NT2/D1 (cell line): ENCODE measurements around the gene MRGPRF.

Experiments
- DNase-seq: peaks from one replicate; pipeline ENCODE4 v3.0.0-alpha.2; 2011; ENCODE audit warnings: low read depth, low spot score
- H3K27me3 ChIP-seq: 2 replicates; pipeline ENCODE4 v1.6.0; 2011; ENCODE audit warnings: mild to moderate bottlenecking; ENCODE audit not compliant: insufficient read length, insufficient read depth
- H3K36me3 ChIP-seq: 2 replicates; pipeline ENCODE4 v1.6.1; 2011; ENCODE audit warnings: mild to moderate bottlenecking, low read length, mixed read lengths; ENCODE audit not compliant: insufficient read depth, insufficient read length
- H3K4me1 ChIP-seq: 2 replicates; pipeline ENCODE4 v1.5.1; 2011; ENCODE audit not compliant: insufficient read depth, insufficient read length
- H3K4me3 ChIP-seq: 2 replicates; pipeline ENCODE4 v1.5.1; 2011; ENCODE audit warnings: low read depth; ENCODE audit not compliant: insufficient read length
- H3K9ac ChIP-seq: 2 replicates; pipeline ENCODE4 v1.6.0; 2011; ENCODE audit warnings: low read depth; ENCODE audit not compliant: insufficient read length
- H3K9me3 ChIP-seq: 2 replicates; pipeline ENCODE4 v1.5.1; 2011; ENCODE audit warnings: mild to moderate bottlenecking, low read length; ENCODE audit not compliant: insufficient read depth
- SUZ12 ChIP-seq: IDR thresholded peaks from 2 replicates; pipeline ENCODE4 v1.6.1; 2011; ENCODE audit not compliant: insufficient read length, insufficient read depth; ENCODE audit errors: extremely low read depth
- YY1 ChIP-seq: IDR thresholded peaks from 2 replicates; pipeline ENCODE4 v1.6.1; 2011; ENCODE audit not compliant: insufficient read length, insufficient read depth
- ZNF274 ChIP-seq: IDR thresholded peaks from 2 replicates; pipeline ENCODE4 v1.6.1; 2011; ENCODE audit warnings: mild to moderate bottlenecking, low read depth, low read length

Gene MRGPRF

GRCh38 chr11:69058511-69059270, 45.6 kb upstream of the MRGPRF start:
- H3K9ac ChIP-seq: no peak overlapping the region
- H3K27me3 ChIP-seq: no peaks in the 10 kb centered on the region
- peaks cover 3% of the 10 kb centered on the region for H3K4me1 ChIP-seq
- TF ChIP-seq SUZ12: no peak
- TF ChIP-seq ZNF274: no peak
- no peak for TF ChIP-seq YY1
- peaks cover 86% of the 10 kb centered on the region for H3K36me3 ChIP-seq
- H3K4me3 ChIP-seq: no peak overlapping the region
- no peak for DNase-seq
- H3K9me3 ChIP-seq: no peaks in the 10 kb centered on the region

DNA sequence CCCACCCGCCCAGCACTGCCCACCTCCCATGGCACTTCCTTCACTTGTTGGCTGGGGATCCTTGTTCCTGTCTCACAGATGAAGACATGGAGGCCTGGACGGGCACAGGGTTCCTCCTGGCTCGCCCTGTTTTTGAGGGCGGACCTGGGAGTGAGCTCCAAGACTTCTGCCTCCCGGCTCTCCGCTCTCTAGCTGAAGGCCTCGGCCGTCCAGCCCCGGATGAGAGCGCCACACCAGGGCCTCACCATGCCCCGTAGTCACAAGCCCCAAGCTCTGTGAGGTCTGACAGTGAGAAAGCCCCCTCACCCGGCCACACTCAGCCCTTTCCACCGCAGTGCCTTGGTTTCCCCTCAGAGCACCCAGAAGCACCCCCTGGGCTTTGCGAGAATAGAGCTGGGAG, 44.8 kb upstream of the MRGPRF start:
- H3K4me3 ChIP-seq: no peak overlapping the region
- TF ChIP-seq SUZ12 (no peak), YY1 (no peak)
- no peaks in the 10 kb centered on the region for H3K9me3 ChIP-seq
- no peak for DNase-seq
- H3K9ac ChIP-seq: no peak overlapping the region
- peaks cover 3% of the 10 kb centered on the region for H3K4me1 ChIP-seq
- H3K36me3 ChIP-seq: peaks cover 83% of the 10 kb centered on the region
- no peaks in the 10 kb centered on the region for H3K27me3 ChIP-seq

DNA sequence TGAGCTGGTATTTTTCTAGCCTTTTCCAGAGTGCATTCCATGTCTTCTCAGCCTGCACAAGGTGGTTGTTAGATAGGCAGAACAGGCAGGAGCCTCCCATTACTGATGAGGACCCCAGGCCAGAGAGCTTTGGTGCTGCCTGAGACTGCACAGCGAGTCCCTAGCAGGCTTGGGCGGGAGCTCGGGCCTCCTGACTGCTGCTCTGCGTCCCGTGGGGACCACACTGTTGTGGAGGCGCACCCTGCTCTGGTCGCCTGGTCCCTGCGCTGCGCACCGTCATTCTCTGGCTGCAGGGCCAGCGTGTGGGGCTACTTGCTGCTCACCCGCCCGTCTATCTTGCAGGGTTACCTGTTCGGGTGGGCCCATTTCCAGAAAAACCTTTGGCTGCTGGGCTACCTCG, 44.2 kb upstream of the MRGPRF start:
- H3K9me3 ChIP-seq: no peaks in the 10 kb centered on the region
- H3K9ac ChIP-seq: no peak overlapping the region
- peaks cover 82% of the 10 kb centered on the region for H3K36me3 ChIP-seq
- peaks cover 6% of the 10 kb centered on the region for H3K4me1 ChIP-seq
- DNase-seq: no peak
- no peaks in the 10 kb centered on the region for H3K27me3 ChIP-seq
- TF ChIP-seq YY1: no peak
- TF ChIP-seq ZNF274: no peak
- no peak for TF ChIP-seq SUZ12
- no peak overlapping the region for H3K4me3 ChIP-seq

DNA sequence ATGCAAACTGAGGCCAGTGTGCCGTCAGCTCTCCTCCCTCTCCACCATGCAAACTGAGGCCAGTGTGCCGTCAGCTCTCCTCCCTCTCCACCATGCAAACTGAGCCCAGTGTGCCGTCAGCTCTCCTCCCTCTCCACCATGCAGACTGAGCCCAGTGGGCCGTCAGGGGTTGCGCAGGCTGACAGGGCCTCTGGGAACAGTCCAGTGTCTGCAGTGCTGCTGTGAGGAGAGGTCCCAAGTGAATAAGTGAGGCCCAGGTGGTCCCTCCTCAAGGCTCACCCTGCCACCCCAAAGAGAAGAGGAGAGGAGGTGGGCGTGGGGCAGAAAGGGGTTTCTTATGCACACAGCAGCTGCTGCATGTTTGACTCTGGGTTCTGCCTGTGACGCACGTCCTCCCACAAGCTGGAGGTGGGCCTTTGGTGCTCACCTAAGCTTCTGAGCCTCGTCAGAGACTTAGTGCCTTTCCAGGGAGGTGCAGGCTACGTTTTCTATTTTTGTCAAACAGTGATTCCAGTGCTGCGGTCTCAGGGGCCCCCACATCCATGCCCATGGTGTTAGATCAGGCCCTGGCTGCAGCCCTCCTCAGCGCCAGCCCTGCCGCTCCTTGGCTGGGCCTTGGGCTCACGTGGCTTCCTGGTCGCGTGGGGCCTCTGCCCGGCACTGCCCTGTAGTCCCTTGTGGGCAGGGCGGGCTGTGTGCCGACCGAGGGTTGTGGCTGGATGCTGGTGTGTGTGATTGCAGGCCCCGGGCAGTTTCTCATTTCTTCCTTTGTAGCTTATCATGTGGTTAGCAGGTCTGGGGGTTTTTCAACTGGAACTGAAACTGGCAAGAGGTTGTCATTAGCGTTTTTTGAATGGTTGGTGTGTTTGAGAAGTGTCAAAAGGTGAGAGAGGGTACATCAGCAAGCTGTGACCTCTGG, 42.8 kb upstream of the MRGPRF start:
- Histone ChIP-seq H3K4me1 (peaks cover 13% of the 10 kb centered on the region), H3K9me3 (no peaks in the 10 kb centered on the region), H3K27me3 (no peaks in the 10 kb centered on the region), H3K4me3 (no peak overlapping the region), H3K36me3 (peaks cover 84% of the 10 kb centered on the region), H3K9ac (no peak overlapping the region)
- TF ChIP-seq ZNF274 (no peak), YY1 (no peak)
- no peak for DNase-seq

DNA sequence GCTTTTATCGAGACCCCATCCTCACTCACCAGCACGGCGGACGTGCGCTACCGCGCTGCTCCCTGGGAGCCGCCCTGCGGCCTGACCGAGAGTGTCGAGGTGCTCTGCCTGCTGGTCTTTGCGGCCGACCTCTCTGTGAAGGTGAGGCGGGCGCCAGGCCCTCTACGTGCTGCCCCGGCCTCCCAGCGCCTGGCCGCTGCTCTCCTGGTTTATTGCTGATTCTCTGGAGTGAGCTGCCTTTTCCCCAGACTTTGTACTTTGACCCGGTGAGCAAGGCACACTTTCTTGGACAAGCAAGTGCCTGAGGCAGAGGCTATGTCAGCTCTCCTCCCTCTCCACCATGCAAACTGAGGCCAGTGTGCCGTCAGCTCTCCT, 42.2 kb upstream of the MRGPRF start:
- Histone ChIP-seq H3K4me1 (peaks cover 16% of the 10 kb centered on the region), H3K9ac (no peak overlapping the region), H3K36me3 (peaks cover 83% of the 10 kb centered on the region), H3K27me3 (no peaks in the 10 kb centered on the region), H3K9me3 (no peaks in the 10 kb centered on the region), H3K4me3 (no peak overlapping the region)
- TF ChIP-seq ZNF274: no peak
- no peak for TF ChIP-seq YY1
- no peak for TF ChIP-seq SUZ12
- no peak for DNase-seq

DNA sequence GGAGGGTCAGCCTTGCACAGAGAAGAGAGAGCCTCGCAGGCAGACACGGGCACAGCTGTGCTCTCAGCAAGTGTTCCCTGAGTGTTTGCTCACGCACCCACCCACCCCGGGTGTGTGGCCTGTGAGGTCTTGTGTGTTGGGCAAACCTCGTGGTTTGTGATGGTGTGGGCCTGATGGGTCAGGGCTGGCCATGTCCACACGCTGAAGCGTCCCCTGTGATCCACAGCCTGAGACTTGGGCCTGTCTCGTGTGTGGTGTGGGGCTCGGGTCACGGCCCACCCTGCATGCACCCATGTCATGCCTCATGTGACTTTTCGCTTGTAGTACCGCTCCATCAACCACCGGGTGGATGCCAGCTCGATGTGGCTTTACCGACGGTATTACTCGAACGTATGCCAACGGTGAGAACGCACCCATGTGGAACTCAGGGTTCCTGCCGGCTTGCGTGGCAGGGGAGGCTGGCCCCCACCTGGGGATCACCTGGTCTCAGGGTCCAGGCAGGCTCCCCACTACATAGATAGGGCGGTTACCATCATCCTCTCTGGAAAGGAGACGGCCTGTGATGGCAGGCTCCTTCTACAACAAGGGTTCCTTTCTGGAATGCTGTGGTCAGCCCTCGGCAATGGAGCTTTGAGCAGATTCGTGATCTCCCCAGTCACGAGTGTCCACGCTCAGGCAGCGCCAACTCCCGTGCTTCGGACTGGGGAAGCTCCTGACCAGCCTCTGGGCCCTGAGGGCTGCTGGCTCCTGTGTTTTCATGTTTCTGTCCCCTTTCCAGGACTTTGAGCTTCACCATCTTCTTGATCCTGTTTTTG, 41.6 kb upstream of the MRGPRF start:
- H3K9me3 ChIP-seq: no peaks in the 10 kb centered on the region
- no peaks in the 10 kb centered on the region for H3K27me3 ChIP-seq
- H3K4me3 ChIP-seq: no peak overlapping the region
- DNase-seq: no peak
- H3K36me3 ChIP-seq: peaks cover 82% of the 10 kb centered on the region
- TF ChIP-seq ZNF274: no peak
- TF ChIP-seq YY1: no peak
- no peak for TF ChIP-seq SUZ12
- peaks cover 16% of the 10 kb centered on the region for H3K4me1 ChIP-seq
- no peak overlapping the region for H3K9ac ChIP-seq
